ENCODE data around the gene KLHDC1.
"Not testable (repeated sequence)": the region's sequence is repeated elsewhere in the genome, so short reads cannot be mapped to it uniquely, and the experiment has no call there.

Gene KLHDC1

GRCh38 chr14:49692811-49693734, at the start of gene KLHDC1:
KLHDC1 (plus strand) TSS chr14:49693120; CDS start chr14:49693195, 75 bp downstream.
- peak; percentile 43 for DNase-seq

GRCh38 chr14:49653508-49653907, 39.4 kb upstream of the KLHDC1 start:
- no peak for DNase-seq

- DNase-seq, result no peak
These were observed 38.4 kb upstream of the KLHDC1 start for GRCh38 chr14:49654511-49654910.

- DNase-seq, result not testable (repeated sequence)
These were observed 35.4 kb upstream of the KLHDC1 start for GRCh38 chr14:49657500-49657899.

- DNase-seq, result no peak
These were observed 33.1 kb upstream of the KLHDC1 start for GRCh38 chr14:49659526-49660455.

GRCh38 chr14:49670475-49670874, 22.4 kb upstream of the KLHDC1 start:
- DNase-seq, result no peak

- no peak for DNase-seq
These were observed 19.3 kb upstream of the KLHDC1 start for GRCh38 chr14:49673586-49673985.

GRCh38 chr14:49677643-49678042, 15.3 kb upstream of the KLHDC1 start:
- DNase-seq, result no peak

- DNase-seq, result no peak
These were observed 13.6 kb upstream of the KLHDC1 start for GRCh38 chr14:49679271-49679670.

- DNase-seq, result no peak
These were observed 6.5 kb upstream of the KLHDC1 start for GRCh38 chr14:49686425-49686824.

GRCh38 chr14:49687942-49688700, 4.8 kb upstream of the KLHDC1 start, which contains the start of gene POLE2:
POLE2 (minus strand) TSS chr14:49688214; CDS start chr14:49688203, 11 bp downstream.
- peak; percentile 32 for DNase-seq

GRCh38 chr14:49688701-49689030, 4.3 kb upstream of the KLHDC1 start:
- DNase-seq, result no peak

GRCh38 chr14:49691031-49691430, 1.9 kb upstream of the KLHDC1 start:
- no peak for DNase-seq

- no peak for DNase-seq
These were observed 645 bp upstream of the KLHDC1 start for GRCh38 chr14:49692193-49692757.

GRCh38 chr14:49693735-49694124, 810 bp downstream of the KLHDC1 start:
- DNase-seq, result not testable (repeated sequence)

GRCh38 chr14:49702725-49703124, 9.8 kb downstream of the KLHDC1 start:
- DNase-seq, result no peak

- DNase-seq, result no peak
These were observed 11.0 kb downstream of the KLHDC1 start for GRCh38 chr14:49703965-49704364.

GRCh38 chr14:49704471-49704870, 11.6 kb downstream of the KLHDC1 start:
- not testable (repeated sequence) for DNase-seq

- not testable (repeated sequence) for DNase-seq
These were observed 18.1 kb downstream of the KLHDC1 start for GRCh38 chr14:49710993-49711392.

- no peak for DNase-seq
These were observed 27.8 kb downstream of the KLHDC1 start for GRCh38 chr14:49720744-49721143.

GRCh38 chr14:49721733-49722435, 29.0 kb downstream of the KLHDC1 start:
- DNase-seq, result not testable (repeated sequence)

GRCh38 chr14:49727171-49727570, 34.3 kb downstream of the KLHDC1 start:
- no peak for DNase-seq
